GM19372 (cell line): ENCODE data around the gene KCNMA1.
"Not testable (repeated sequence)": the region's sequence is repeated elsewhere in the genome, so short reads cannot be mapped to it uniquely, and the experiment has no call there.

Source experiments
- ATAC-seq: cut with Tn5 transposase; IDR thresholded peaks from one replicate; pipeline ENCODE4 v1.9.1; 2021; ENCODE audit warnings: mild to moderate bottlenecking, low read depth, moderate library complexity; ENCODE audit not compliant: unreplicated experiment

KCNMA1 gene

DNA sequence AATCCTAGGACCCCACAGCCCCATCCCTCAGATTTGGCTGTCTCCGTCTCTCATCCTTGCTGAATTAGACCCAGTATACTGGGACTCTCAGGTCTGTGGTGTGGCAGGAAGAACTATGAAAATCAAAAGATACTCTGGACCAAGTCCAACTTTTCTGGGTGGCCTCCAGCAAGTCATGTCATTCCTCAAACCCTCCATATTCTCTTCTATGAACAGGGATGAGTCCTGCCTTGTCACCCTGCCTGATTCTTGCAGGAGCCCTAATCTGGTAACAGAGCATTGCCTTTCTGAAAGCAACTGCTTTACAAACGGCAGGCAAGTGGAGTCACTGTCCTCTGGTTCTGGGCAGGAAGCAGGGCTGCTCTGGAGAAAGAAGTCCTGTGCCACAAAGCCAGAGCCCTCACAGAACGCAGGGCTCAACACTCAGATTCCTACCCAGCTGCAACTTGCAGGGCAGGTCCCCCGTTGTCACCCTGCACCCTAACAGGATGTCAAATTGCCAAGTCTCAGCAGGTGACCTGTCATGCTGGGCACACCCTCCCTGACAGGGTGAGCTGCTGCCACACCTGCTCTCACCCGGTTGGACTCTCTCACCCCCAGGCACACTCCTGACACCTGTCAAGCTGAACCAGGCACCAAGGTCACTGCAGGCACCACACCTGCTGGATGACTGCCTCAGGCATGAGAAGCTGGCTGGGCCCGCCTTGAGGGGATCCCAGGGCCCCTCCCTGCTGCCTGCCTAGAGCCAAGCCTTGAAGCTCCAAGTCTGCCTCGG is 227.7 kb downstream of the KCNMA1 start:
- no peak for ATAC-seq

DNA sequence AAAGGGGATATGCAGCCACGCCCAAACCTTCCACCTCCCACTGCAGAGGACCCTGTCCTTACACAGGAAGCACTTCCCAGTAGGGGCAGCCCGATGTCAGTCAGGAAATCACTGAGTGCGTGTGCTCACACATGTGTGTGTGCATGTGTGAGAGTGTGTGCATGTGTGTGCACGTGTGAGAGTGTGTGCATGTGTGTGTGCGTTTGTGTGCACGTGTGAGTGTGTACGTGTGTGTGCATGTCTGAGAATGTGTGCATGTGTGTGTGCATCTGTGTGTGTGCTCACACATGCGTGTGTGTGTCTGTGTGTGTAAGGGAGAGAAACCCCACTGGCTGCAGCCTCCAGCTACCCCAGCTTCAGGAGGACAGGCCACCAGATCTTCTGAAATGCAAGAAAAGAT is 229.3 kb downstream of the KCNMA1 start:
- ATAC-seq: no peak

DNA sequence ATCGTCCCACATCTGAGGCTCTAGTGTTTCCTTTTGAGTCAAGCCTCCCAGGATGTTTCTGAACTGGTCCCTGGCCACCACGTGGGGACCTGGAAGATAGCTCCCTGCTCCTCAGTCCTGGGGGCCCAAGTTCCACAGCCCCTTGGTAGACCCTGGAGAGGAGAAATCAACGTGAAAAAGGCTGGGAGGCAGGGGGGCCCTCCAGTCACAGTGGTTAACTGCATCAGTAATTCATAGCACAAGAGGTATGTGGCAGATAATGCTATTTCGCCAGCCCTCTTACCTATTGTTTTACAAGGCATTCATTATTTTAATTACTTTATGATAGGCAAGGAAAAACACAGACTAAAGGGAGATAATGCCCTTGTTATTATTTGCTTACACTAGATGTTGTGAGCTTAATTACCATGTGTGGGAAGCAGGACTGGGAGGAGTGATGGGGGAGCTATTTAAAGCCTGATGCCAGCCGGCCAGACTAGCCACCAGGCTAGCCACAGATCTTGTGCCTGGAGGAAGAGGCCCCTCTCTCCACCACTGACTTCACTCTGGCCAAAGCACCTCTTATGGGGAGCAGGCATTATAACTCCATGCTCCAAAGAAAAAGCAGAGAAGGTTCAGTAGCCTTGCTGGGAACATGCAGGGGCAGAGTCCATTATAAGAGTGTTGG is 230.7 kb downstream of the KCNMA1 start:
- no peak for ATAC-seq

DNA sequence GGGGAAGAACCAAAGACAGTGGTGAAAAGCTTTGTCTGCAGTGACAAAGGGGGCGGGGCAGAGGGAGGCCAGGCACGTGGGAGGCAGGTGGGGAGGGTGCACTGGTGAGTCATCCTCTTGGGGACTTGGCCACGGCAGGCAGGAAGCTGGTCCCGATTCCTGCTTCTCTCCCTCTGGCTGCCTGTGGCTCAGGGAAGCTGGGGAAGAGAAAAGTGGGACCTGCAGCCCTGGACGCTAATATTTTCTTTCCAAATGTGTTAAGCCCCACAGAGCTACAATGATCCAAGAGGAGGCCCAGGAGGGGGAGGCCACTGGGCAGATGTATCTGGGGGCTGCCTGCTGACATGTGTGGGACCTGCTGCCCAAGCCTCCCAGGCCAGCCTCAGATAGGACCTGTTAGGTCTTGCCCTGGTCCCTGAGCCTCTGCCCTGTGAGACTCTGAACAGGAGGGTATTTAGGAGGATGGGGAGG is 231.8 kb downstream of the KCNMA1 start:
- ATAC-seq: no peak

DNA sequence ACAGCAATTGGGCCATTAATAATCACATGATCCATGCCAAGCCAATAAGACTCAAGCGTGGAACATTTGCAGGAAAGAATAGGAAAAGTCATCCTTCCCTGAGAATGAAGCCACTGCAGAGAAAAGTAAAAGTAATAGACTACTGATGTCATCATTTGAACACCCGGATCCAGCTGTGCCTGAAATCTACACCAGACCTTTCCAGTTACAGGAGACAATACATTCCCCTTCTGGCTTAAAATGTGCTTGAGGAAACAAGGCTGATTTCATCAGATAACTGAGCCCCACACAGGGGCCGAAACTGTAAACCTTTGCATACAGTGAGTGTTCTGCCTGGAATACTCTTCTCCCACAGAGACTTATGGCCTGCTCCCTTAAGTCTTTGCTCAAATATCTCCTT is 232.8 kb downstream of the KCNMA1 start:
- no peak for ATAC-seq

DNA sequence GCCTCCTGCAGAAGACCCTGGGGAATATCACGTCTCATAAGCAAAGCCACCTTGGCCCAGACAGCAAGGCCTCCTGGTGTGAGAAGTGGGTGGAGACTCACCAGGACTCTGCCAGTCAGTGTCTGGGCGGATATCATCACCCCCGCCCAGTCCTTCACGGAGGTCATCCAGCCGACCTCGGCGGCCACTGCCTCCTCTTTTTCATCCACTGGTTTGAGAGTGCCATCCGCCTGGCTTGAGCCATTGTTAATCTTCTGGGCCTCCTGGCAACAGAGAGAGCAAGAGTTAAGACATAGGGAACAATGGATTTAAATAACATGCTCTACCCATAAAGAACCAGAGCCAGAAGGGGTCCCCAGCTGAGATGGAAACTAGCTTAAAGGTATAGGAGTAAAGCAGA is 233.8 kb downstream of the KCNMA1 start:
- no peak for ATAC-seq

DNA sequence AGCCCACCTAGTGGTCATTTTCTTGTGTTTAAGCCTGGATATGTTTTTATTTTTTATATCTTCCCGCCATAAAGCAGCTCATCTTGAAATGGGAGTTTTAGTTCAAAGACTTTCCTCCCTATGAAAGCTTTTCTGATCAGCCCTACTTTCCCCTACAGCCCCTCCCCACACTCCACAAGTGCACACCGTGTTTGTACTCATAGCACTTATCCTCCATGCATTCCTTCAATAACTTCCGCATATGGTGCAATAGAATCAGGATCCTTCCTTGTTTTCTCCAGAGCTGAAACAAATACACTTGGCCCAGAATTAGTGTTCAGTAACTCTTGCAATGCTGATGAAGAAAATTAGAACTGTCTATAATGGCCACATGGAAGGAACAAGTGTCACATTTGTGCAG is 235.9 kb downstream of the KCNMA1 start:
- ATAC-seq: no peak

DNA sequence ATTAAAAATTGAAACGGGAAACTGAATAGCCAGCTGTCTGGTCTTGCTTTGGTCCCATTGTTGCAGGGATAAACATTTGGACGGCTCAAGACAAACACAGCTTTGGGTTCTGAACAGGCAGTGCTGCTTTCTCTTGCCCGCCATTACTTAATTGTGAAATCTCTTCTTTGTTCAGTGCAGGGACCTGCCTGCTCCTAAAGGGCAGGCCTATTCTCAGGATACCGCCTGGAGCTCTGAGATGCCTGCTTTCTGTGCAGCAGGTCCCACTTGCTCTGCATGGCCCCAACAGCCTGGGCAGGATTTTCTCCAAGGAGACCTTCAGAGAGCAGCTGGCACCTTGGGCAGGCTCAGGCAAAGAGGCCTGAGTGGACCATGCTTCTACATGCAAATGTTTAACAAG is 237.6 kb downstream of the KCNMA1 start:
- ATAC-seq: no peak

DNA sequence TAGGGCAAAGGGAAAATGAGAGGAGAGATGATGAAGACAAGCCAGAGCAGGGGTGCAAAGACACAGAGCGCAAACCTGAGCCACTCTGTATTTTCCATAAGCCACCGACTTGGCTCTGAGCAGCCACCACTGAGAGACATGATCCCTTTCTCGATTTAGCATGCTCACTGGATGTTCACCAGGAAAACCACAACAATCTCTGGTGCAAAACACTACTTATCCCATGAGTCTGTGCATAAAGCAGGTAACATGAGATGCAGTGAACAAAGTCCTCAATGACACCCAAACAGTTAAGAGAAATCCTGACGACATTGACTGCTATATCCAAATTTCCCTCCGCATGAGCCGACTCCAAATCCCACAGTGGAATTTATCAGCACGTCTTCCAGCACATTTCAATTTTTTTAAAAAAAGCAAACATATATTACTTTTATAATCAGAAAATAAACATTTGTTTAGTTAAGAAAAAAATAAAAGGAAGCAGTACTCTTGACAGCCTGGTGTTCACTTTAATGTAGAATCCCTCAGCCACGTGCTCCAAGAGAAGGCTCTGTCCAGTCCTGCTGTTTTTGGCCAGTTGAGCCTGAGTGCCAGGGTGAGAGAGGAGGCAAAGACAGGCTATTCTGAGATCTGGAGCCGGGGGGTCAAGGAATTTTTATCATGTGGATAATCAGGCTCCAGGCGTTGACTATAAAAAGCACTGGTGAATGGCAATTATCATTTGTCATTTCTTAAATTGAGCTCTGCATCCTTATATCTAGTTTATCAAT is 238.4 kb downstream of the KCNMA1 start:
- ATAC-seq: no peak

DNA sequence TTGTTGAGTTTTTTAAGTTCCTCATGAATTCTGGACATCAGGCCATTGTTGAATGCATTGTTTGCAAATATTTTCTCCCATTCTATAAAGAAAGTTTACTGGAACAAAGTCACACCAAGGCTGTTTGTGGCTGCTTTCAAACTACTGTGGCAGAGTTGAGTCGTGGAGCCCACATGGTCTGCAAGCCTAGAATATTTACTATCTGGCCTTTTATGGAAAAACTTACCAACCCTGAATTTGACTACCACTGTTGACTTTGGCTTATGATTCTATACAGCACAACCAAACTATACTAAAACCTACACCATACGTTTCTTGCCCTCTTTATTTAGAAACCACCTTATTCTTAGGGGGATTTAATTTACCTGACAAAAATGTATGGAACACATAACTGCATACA is 239.1 kb downstream of the KCNMA1 start:
- no peak for ATAC-seq

DNA sequence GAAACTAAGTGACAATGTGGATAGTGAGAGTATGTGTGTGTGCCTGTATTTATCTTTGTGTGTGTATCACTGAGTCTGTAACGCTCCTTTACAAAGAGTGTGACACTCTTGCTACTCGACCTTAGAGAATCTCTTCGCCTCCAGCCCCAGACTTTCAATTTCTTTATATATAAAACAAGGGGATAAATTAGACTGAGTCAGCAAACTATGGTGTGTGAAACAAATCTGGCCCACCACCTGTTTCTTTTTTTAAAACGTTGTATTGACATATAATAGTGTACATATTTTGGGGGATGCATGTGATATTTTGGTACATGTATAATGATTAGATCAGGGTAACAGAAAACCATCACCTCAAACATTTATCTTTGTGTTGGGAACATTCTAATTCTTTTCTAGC is 240.5 kb downstream of the KCNMA1 start:
- no peak for ATAC-seq

DNA sequence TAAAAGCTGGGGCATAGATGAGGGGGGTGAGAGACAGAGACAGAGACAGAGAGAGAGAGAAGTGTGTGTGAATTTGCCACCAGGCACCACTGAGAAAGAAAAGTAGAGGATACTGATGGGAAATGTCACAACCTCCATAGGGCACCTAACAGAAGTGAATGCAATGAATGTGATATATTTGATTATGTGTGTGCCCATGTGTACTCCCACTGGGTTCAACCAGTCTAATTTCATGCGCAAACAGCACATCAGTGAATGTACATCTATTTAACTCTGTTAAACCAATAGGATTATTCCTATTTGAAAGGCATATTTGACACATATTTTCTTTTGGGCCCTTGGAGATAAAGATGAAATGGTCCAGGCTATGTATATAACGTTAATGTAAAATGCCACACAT is 241.3 kb downstream of the KCNMA1 start:
- ATAC-seq: no peak

DNA sequence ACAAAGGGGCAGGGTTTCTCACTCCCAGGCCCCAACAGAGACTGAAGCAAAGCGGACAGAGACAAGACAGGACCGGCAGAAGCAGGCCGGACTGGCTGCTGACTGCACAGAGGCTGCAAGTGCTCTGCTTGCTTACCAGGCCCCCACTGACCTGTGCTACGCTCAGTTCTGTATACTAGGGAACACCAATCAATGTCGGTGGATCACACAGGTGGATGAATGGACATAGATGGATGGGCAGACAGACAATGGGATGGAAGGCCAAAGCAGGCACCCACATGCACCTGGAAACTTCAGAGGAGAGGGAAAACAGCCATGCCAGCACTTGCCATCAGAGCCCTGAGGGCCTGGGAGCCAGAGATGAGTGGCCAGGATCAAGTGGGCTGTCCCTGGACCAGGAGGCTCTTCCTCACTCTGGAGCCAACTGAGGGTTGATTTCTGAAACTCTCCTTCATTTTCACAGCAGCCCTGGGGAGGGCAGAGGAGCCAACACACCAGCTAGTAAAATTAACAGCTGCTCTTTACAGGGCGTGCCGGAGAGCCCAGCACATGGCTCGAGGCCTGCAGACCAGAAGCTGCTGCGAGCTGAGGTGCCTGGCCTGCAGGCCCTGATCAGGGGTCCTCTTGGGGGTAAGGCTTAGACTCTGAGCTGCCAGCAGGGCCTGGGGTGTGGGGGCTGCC is 243.6 kb downstream of the KCNMA1 start:
- no peak for ATAC-seq

DNA sequence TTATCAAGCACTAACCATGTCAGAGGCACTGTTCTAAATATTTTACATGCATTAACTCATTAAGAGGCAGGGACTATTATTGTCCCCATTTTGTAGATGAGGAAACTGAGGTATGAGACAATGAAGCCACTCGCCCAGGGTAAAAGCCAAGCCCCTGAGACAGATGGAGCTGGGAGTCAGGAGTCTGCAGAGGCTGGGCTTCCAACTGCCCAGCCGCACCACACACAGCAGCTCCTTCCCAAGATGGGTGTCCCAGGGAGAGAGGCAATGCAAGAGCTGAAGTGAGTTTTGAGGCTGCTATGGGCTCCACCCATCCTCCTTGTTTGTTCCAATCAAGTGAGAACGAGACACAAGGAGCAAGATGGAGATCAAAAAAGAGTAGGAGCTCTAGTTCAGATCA is 244.2 kb downstream of the KCNMA1 start:
- ATAC-seq: no peak

DNA sequence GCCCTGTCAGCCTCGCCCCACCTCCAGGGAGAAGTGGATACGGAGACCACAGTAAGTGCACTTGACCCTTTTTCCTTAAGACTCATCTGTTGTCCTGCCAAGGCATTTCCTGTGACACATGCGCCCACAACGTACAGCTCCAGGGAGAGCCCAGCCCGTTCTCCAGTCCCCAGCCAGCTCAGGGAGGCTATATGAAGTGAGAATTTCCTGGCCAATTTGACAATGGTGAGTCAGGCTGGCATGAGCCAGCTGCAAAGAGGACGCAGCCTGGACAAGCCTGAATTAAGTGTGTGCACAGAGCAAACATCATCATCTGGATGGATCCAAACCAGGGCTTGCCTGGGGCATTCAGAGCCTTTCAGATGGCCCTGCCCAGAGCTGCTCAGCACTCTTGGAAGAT is 244.8 kb downstream of the KCNMA1 start:
- no peak for ATAC-seq

DNA sequence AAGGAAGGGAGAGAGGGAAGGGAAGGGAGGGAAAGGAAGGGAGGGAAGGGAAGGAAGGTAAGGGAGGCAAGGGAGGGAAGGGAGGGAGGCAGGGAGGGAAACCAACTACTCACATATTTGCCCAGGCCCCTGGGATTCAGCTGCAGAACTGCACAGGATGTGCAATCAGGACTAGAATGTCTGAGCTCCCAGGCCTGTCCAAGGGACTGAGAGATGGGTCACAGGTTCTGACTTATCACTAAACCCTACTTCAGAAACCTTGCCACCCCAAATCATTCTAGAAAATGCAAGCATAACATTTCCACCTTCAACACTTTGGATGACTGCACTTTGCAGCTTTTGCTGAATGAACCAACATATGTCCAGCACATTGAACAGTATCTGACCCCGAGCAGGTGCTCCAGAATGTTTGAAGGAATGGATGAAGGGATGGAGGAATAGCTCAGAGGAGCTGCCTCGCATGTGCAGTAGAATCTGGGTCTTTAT is 245.3 kb downstream of the KCNMA1 start:
- no peak for ATAC-seq

DNA sequence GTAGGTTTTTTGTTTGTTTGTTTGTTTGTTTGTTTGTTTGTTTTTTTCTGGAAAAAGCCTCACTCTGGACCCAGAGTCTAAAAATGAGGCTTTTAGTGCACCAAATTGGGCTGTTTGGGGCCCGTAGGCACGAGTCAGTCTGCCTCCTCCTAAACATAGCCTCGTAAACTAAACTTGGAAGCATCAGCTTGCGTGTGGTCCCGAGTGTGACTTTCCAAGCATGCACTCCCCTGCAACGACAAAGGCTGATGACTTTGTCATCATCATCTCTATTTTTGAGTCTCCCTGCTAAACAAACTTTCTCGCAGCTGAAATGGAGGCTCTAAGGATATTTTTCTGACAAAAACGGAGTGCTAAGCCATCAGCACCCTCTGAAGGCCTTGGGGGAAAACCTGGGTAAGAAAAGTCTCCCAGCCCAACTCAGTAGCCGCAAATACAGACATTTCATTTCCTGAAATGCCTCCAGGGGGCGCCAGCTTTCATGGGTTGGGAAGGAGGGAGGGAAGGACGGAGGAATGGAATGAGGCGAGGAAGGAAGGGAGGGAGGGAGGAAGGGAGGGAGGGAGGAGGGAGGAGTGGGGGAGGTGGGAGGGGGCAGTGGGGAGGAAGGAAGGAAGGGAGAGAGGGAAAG is 245.9 kb downstream of the KCNMA1 start:
- ATAC-seq: no peak

DNA sequence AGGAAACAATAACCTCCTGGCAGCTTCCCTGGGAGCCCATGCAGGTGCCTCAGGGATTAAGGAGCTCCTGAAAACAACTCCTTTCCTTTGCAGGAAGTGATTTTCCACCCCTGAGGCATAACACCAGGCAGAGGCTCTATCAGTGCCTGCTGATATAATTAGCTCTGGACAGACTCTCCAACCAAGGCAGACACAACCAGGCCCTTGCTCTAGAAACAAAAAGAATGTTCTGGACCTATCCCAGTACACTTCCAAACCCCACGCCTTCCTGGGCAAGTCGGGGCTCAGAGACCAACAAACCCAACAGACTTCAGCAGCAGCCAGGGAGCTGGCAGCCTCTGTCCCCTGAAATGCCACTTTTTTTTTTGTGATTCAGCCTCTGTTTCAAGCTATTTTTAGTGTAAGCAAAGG is 247.1 kb downstream of the KCNMA1 start:
- no peak for ATAC-seq

DNA sequence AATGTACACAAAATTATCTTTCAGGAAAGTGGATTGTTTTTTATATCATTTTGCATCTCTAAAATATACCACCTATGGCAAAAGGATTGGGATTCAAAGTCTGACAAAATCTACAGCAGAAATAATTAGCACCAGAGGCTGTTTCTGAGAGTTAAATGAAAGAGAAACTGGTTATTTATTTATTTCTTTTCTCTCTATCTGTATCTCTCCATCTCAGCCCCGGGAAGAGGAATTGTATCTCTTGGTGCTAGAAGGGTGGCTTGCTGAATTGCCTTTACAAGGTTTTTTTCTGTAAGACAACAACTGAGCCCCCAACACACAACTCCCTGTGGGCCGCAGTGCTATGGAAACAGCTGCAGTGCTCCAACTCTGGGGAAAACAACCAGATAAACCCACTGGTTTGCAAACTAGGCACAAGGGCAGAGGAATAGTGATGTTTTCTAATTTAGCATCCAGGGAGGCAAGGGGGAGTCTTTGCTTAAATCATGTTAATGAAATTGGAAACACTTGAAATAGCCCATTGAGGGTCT is 249.0 kb downstream of the KCNMA1 start:
- ATAC-seq: no peak

DNA sequence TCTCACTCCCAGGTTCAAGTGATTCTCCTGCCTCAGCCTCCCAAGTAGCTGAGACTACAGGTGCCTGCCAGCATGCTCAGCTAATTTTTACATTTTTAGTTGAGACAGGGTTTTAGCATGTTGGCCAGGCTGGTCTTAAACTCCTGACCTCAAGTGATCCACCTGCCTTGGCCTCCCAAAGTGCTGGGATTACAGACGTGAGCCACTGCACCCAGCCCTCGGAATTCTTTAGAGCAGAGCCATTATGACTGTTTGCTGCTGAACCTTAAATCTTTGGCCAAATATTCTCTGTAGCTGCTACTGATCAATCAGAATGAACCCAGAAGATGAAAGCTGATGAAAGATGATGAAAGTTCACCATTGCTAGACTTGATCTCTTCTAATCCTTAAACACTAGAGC is 249.9 kb downstream of the KCNMA1 start:
- not testable (repeated sequence) for ATAC-seq
